Gastrocnemius medialis (tissue), 4 donors: ENCODE measurements around the gene AKAP13.

ENCODE experiments used
- CTCF ChIP-seq, 5 experiments: fragments of 450-650 bp in 3 of 5; fragments of 200-600 bp in 2 of 5; sonication (generic) in 2 of 5; IDR thresholded peaks in 4 of 5; conservative IDR thresholded peaks in 1 of 5; 1 replicate in 4 of 5; 2 replicates in 1 of 5; pipeline ENCODE4 v1.5.1; 2016 to 2019; ENCODE audit warnings: antibody characterized with exemption in 5 of 5, mild to moderate bottlenecking in 3 of 5, moderate library complexity in 3 of 5
- POLR2A ChIP-seq, 2 donors: fragments of 450-650 bp; IDR thresholded peaks; one replicate each; pipeline ENCODE4 v1.6.1; 2017; ENCODE audit warnings: antibody characterized with exemption in 2 of 2, mild to moderate bottlenecking in 2 of 2, moderate library complexity in 2 of 2

- TF ChIP-seq CTCF (IDR thresholded peaks at IDR 0.05 in 4 of 5, conservative IDR thresholded peaks at IDR 0.05 in 1 of 5) (no peak), POLR2A (IDR thresholded peaks at IDR 0.05) (no peak)
Measured at GRCh38 chr15:85464471-85464870, 84.1 kb downstream of the AKAP13 start.
